ENCODE data around the gene SH3TC1.

Gene SH3TC1

GRCh38 chr4:8182858-8183725 lies 16.0 kb upstream of the SH3TC1 start:
- Histone ChIP-seq H3K9me3 (ENCODE audit: control insufficient read depth in 1 of 2, low read length in 2 of 2) (no peaks in the 10 kb centered on the region), H3K4me3 (ENCODE audit: low read depth in 1 of 2, low read length in 2 of 2) (no peak overlapping the region), H3K27me3 (ENCODE audit: low read depth, low read length) (no peaks in the 10 kb centered on the region), H3K4me1 (ENCODE audit: control insufficient read depth in 1 of 2, insufficient read depth in 2 of 2, low read length in 2 of 2) (peaks cover 0 to 8% of the 10 kb centered on the region in 2 donors), H3K36me3 (ENCODE audit: control insufficient read depth in 1 of 2, insufficient read depth in 2 of 2, low read length in 2 of 2) (no peaks in the 10 kb centered on the region), H3K27ac (ENCODE audit: low read length) (no peak overlapping the region)

DNA sequence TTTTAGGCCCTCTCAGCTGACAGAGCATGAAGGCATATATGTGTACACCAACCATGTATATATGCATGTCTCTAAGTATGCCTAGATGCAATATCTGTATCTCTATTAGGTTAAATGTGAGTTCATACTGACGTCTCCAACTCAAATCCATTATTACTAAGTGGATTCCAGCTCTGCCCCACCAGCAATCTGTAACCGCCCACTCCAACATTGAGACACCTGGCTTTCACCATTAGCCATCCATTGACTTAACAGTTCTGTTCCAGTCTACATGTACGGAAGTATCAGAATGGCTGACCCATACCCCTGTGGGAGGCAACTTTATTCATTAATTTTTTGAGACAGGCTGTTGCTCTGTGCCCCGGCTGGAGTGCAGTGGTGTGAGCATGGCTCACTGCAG lies 15.0 kb upstream of the SH3TC1 start:
- Histone ChIP-seq H3K9me3 (ENCODE audit: control insufficient read depth in 1 of 2, low read length in 2 of 2) (no peaks in the 10 kb centered on the region), H3K4me1 (ENCODE audit: control insufficient read depth in 1 of 2, insufficient read depth in 2 of 2, low read length in 2 of 2) (peaks cover 0 to 8% of the 10 kb centered on the region in 2 donors), H3K27me3 (ENCODE audit: low read depth, low read length) (no peaks in the 10 kb centered on the region), H3K36me3 (ENCODE audit: control insufficient read depth in 1 of 2, insufficient read depth in 2 of 2, low read length in 2 of 2) (no peaks in the 10 kb centered on the region), H3K4me3 (ENCODE audit: low read depth in 1 of 2, low read length in 2 of 2) (no peak overlapping the region), H3K27ac (ENCODE audit: low read length) (no peak overlapping the region)

DNA sequence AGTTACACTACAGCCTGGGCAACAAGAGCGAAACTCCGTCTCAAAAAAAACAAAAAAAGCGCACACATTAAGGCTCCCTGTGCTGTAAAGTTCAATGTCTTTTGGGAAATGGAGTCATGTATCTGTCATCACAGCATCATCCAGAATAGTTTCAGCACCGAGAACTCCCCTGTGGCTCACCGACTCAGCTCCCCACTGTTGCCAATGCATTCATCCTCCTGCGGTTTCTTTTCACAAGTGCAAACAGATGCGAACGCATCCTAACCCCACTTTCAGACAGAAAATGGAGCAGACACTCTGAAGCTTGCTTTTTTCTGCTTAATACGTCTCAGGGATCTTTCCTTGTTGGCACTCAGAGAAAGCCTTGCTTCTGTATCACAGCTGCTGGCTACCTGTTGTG lies 13.8 kb upstream of the SH3TC1 start:
- Histone ChIP-seq H3K4me1 (ENCODE audit: control insufficient read depth in 1 of 2, insufficient read depth in 2 of 2, low read length in 2 of 2) (peaks cover 0 to 11% of the 10 kb centered on the region in 2 donors), H3K27ac (ENCODE audit: low read length) (no peak overlapping the region), H3K4me3 (ENCODE audit: low read depth in 1 of 2, low read length in 2 of 2) (no peak overlapping the region)

DNA sequence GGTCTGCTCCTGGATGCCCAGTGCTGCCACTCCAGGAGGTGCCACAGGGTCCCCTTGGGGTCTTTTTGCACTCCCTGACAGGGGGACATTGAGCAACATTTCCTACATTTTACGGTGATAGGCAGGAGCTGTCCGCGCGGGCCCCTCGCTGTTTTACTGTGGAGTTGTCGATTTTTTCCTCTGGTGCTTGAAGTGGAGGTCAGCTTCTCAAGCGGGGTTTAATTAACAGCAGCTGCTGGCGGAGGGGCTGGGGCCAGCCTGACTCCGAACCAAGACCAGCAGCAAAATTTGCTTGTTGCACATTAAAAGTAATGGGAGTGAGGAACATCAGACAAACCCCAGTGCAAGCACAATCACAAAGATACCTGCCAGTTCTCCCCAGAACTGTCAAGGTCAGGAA lies 13.2 kb upstream of the SH3TC1 start:
- no peaks in the 10 kb centered on the region for H3K36me3 ChIP-seq (ENCODE audit: control insufficient read depth in 1 of 2, insufficient read depth in 2 of 2, low read length in 2 of 2)
- no peaks in the 10 kb centered on the region for H3K9me3 ChIP-seq (ENCODE audit: control insufficient read depth in 1 of 2, low read length in 2 of 2)
- no peaks in the 10 kb centered on the region for H3K27me3 ChIP-seq (ENCODE audit: low read depth, low read length)
- no peak overlapping the region for H3K27ac ChIP-seq (ENCODE audit: low read length)
- peaks cover 0 to 13% of the 10 kb centered on the region in 2 donors for H3K4me1 ChIP-seq (ENCODE audit: control insufficient read depth in 1 of 2, insufficient read depth in 2 of 2, low read length in 2 of 2)
- H3K4me3 ChIP-seq (ENCODE audit: low read depth in 1 of 2, low read length in 2 of 2): no peak overlapping the region

More for the DNA sequence above, 13.8 kb upstream of the SH3TC1 start:
- no peaks in the 10 kb centered on the region for H3K36me3 ChIP-seq (ENCODE audit: control insufficient read depth in 1 of 2, insufficient read depth in 2 of 2, low read length in 2 of 2)
- H3K27me3 ChIP-seq (ENCODE audit: low read depth, low read length): no peaks in the 10 kb centered on the region
- H3K9me3 ChIP-seq (ENCODE audit: control insufficient read depth in 1 of 2, low read length in 2 of 2): no peaks in the 10 kb centered on the region

GRCh38 chr4:8188085-8188484 lies 11.0 kb upstream of the SH3TC1 start:
- Histone ChIP-seq H3K36me3 (ENCODE audit: control insufficient read depth in 1 of 2, insufficient read depth in 2 of 2, low read length in 2 of 2) (no peaks in the 10 kb centered on the region), H3K27me3 (ENCODE audit: low read depth, low read length) (no peaks in the 10 kb centered on the region), H3K27ac (ENCODE audit: low read length) (no peak overlapping the region), H3K4me1 (ENCODE audit: control insufficient read depth in 1 of 2, insufficient read depth in 2 of 2, low read length in 2 of 2) (peaks cover 0 to 7% of the 10 kb centered on the region in 2 donors), H3K9me3 (ENCODE audit: control insufficient read depth in 1 of 2, low read length in 2 of 2) (no peaks in the 10 kb centered on the region), H3K4me3 (ENCODE audit: low read depth in 1 of 2, low read length in 2 of 2) (no peak overlapping the region)

DNA sequence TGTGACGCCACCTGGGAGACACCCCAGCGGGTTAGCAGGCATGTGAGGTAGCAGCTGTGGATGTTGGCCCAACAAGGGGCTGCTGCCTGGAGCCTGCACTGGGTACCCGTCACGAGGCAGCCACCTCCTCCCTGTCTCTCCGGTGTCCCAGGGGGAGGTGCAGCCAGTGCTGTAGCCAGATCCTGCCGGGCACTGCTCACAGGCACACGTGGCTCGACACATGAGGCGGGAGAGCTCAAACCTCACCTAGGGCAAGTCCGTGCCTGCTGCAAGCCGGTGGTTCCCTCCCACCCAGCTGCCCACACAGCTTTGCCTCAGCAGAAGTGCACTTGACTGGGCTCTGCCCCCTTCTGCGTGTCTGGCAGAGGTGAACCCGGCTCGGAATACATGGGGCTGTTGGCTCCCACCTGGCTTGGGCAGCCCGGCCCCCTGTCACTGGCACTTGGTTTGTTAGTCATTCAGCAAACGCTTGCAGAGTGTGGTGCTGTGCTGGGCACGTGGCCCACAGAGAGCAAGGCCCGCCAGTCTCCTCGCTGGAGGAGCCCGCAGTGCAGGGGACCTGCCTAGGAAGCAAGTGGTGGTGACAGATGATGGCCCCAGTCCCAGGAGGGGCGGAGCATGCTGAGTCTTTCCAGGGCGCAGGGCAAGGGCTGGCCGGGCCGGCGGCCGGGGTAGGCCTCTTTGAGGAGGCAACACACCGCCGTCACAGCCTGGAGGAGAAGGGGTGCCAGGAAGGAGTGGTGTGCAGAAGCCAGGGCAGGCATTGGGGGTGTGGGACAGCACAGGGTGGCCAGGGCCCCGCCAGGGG lies 10.1 kb upstream of the SH3TC1 start:
- Histone ChIP-seq H3K27ac (ENCODE audit: low read length) (no peak overlapping the region), H3K4me1 (ENCODE audit: control insufficient read depth in 1 of 2, insufficient read depth in 2 of 2, low read length in 2 of 2) (peaks cover 0 to 5% of the 10 kb centered on the region in 2 donors), H3K27me3 (ENCODE audit: low read depth, low read length) (no peaks in the 10 kb centered on the region), H3K4me3 (ENCODE audit: low read depth in 1 of 2, low read length in 2 of 2) (no peak overlapping the region), H3K9me3 (ENCODE audit: control insufficient read depth in 1 of 2, low read length in 2 of 2) (no peaks in the 10 kb centered on the region), H3K36me3 (ENCODE audit: control insufficient read depth in 1 of 2, insufficient read depth in 2 of 2, low read length in 2 of 2) (no peaks in the 10 kb centered on the region)

GRCh38 chr4:8189551-8190466 lies 9.3 kb upstream of the SH3TC1 start:
- peaks cover 0 to 5% of the 10 kb centered on the region in 2 donors for H3K4me1 ChIP-seq (ENCODE audit: control insufficient read depth in 1 of 2, insufficient read depth in 2 of 2, low read length in 2 of 2)
- no peak overlapping the region for H3K4me3 ChIP-seq (ENCODE audit: low read depth in 1 of 2, low read length in 2 of 2)
- H3K27ac ChIP-seq (ENCODE audit: low read length): no peak overlapping the region
- H3K27me3 ChIP-seq (ENCODE audit: low read depth, low read length): no peaks in the 10 kb centered on the region
- H3K36me3 ChIP-seq (ENCODE audit: control insufficient read depth in 1 of 2, insufficient read depth in 2 of 2, low read length in 2 of 2): no peaks in the 10 kb centered on the region
- H3K9me3 ChIP-seq (ENCODE audit: control insufficient read depth in 1 of 2, low read length in 2 of 2): no peaks in the 10 kb centered on the region

GRCh38 chr4:8191136-8191747 lies 7.8 kb upstream of the SH3TC1 start:
- Histone ChIP-seq H3K9me3 (ENCODE audit: control insufficient read depth in 1 of 2, low read length in 2 of 2) (no peaks in the 10 kb centered on the region), H3K4me1 (ENCODE audit: control insufficient read depth in 1 of 2, insufficient read depth in 2 of 2, low read length in 2 of 2) (peaks cover 0 to 5% of the 10 kb centered on the region in 2 donors), H3K27ac (ENCODE audit: low read length) (peak overlapping the region; percentile 63), H3K27me3 (ENCODE audit: low read depth, low read length) (no peaks in the 10 kb centered on the region), H3K36me3 (ENCODE audit: control insufficient read depth in 1 of 2, insufficient read depth in 2 of 2, low read length in 2 of 2) (no peaks in the 10 kb centered on the region), H3K4me3 (ENCODE audit: low read depth in 1 of 2, low read length in 2 of 2) (no peak overlapping the region)

DNA sequence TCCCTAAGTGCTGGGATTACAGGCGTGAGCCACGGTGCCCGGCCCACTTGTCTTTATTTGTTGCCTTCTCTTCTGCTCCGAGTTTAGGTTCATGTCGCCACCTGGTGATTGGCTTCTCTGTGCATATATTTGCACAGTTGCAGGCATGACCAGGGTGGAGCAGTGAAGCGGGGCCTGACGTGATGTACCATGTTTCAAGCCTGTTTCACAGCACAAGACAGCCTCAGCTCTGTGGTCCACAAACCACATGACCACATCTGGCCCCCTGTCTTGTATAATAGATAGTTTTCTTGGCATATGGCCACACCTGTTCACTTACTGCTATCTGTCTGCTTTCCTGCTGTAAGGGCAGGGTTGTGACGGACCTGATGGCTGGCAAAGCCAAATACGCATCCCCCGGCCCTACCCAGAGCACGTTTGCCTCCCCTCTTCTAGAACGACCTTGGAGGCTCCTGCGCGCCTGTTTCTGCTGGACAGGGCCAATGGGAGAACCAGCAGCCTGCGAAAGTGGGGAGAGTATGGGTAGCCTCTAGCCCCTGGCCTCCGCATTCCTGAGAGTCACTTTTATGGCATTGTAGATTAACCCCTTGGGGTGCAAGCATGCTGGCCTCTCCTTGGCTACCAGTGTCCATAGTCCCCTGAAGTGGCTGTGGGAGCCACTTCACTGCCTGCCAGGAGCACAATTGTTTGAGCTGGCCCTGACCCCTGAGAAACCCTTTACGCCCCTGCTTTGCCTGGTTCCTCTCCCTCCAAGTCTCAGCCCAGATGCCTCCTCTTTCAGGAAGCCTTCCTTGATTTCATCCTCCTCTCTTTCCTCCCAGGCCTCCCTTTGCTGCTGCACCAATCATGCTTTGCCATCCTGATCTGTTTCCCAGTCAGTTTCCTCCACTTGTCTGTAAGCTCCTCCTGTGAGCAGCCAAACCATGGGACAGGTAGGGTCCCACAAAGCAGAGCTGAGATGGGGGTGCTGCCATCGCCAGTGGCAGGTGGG lies 6.0 kb upstream of the SH3TC1 start:
- Histone ChIP-seq H3K36me3 (ENCODE audit: control insufficient read depth in 1 of 2, insufficient read depth in 2 of 2, low read length in 2 of 2) (no peaks in the 10 kb centered on the region), H3K27ac (ENCODE audit: low read length) (no peak overlapping the region), H3K9me3 (ENCODE audit: control insufficient read depth in 1 of 2, low read length in 2 of 2) (no peaks in the 10 kb centered on the region), H3K4me3 (ENCODE audit: low read depth in 1 of 2, low read length in 2 of 2) (no peak overlapping the region), H3K27me3 (ENCODE audit: low read depth, low read length) (no peaks in the 10 kb centered on the region), H3K4me1 (ENCODE audit: control insufficient read depth in 1 of 2, insufficient read depth in 2 of 2, low read length in 2 of 2) (peaks cover 0 to 6% of the 10 kb centered on the region in 2 donors)

All from muscle layer of duodenum (tissue), 2 donors.